SK-N-MC (cell line): ENCODE measurements around the gene RAET1E.

Experiments used
- EZH2 ChIP-seq: fragments of 200-600 bp; sonication (generic); IDR thresholded peaks from one replicate; pipeline ENCODE4 v1.6.1; 2017; ENCODE audit warnings: antibody characterized with exemption
- POLR2AphosphoS5 ChIP-seq: IDR thresholded peaks from 2 replicates; pipeline ENCODE4 v1.6.1; 2012; ENCODE audit warnings: mild to moderate bottlenecking, low read depth, low read length, borderline replicate concordance

DNA sequence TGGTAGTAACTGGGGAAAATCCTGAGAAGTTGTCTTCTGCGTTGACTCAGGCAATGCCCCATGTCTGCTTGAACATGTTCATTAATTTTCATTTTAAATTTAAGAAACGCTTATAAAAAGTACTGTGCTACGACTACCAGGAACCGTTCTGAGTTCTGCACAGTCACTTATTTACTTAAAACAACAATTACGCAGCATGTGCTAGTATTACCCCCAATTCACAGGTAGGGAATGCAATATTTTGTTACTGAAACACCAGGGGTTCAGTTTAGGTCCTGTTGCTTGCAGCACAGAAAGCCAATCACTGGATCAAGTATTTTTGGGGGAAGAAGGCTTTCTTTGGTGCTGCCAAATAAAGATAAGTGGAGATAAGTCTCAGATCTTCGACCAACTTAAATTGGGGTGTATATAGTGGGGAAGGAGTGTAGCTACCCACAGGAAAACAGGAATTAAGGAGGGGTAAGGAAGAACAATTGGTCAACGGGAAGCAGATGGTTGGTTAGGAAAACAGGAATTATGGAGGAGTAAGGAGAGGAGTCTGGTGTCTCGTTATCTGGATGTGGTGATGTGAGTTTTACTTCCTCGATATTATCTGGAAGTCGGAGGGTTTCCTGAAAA, 28.5 kb downstream of the RAET1E start:
- TF ChIP-seq POLR2AphosphoS5, result no peak
- TF ChIP-seq EZH2, result no peak
